PFSK-1 (cell line): ENCODE measurements around the gene PFKP.

ENCODE experiments used
- FOXP2 ChIP-seq: optimal IDR thresholded peaks from 2 replicates; pipeline ENCODE3; 2011; ENCODE audit warnings: borderline replicate concordance, control low read depth, inconsistent platforms; ENCODE audit not compliant: insufficient read depth; ENCODE audit errors: extremely low read length, extremely low read depth
- POLR2AphosphoS5 ChIP-seq: IDR thresholded peaks from 2 replicates; pipeline ENCODE4 v1.6.1; 2012; ENCODE audit warnings: low read depth, mild to moderate bottlenecking, control low read depth, low read length, moderate library complexity
- REST ChIP-seq, 2 experiments: IDR thresholded peaks; 2 replicates each; pipeline versions ENCODE4 v1.6.1 to v1.8.0; 2011 to 2012; ENCODE audit warnings: low read depth in 2 of 2, low read length in 2 of 2, control low read depth in 1 of 2, inconsistent platforms in 1 of 2, mild to moderate bottlenecking in 1 of 2, moderate library complexity in 1 of 2; ENCODE audit not compliant: insufficient read depth in 1 of 2
- SIN3A ChIP-seq: IDR thresholded peaks from 2 replicates; pipeline ENCODE4 v1.6.1; 2012; ENCODE audit warnings: mild to moderate bottlenecking, low read length, moderate library complexity, borderline replicate concordance; ENCODE audit not compliant: insufficient read depth
- TAF1 ChIP-seq: IDR thresholded peaks from 2 replicates; pipeline ENCODE4 v1.6.1; 2012; ENCODE audit warnings: low read length, control low read depth, borderline replicate concordance; ENCODE audit not compliant: insufficient read depth

The PFKP gene

DNA sequence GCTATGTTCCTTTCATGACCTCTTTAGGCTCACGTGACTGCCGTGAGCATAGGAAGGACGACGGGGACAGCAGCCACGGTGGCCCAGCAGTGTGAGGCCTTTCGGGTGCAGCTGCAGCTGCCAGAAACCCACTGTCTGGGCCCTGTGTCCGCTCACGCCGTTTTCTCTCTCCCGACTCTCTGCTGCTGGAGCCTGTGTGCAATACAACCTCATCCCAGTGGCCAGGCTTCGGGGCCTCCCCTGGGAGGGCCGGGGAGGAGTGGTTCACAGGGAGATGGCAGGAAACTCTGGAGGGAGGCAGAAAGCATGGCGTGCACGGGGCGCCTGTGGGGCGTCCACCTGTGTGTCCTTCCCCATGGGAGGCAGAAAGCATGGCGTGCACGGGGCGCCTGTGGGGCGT, 38.6 kb downstream of the PFKP start:
- TF ChIP-seq POLR2AphosphoS5 (no peak; the same call in 1 of the 2 replicates), TAF1 (no peak), SIN3A (no peak), FOXP2 (no peak), REST (IDR thresholded peaks at IDR 0.05; ENCODE audit: insufficient read depth in 1 of 2, low read depth in 2 of 2, low read length in 2 of 2) (no peak)

- no peak for TF ChIP-seq REST (IDR thresholded peaks at IDR 0.05; ENCODE audit: insufficient read depth in 1 of 2, low read depth in 2 of 2, low read length in 2 of 2)
- TF ChIP-seq POLR2AphosphoS5 = no peak
- TF ChIP-seq FOXP2 = no peak
- TF ChIP-seq SIN3A = no peak
- TF ChIP-seq TAF1 = no peak
Measured at GRCh38 chr10:3106928-3107425, 39.6 kb downstream of the PFKP start.

GRCh38 chr10:3107426-3107961, 40.1 kb downstream of the PFKP start:
- no peak for TF ChIP-seq SIN3A
- no peak for TF ChIP-seq FOXP2
- no peak for TF ChIP-seq POLR2AphosphoS5
- no peak for TF ChIP-seq TAF1
- TF ChIP-seq REST (IDR thresholded peaks at IDR 0.05; ENCODE audit: insufficient read depth in 1 of 2, low read depth in 2 of 2, low read length in 2 of 2) = no peak

- no peak for TF ChIP-seq FOXP2
- no peak for TF ChIP-seq SIN3A
- TF ChIP-seq TAF1 = no peak
- no peak for TF ChIP-seq POLR2AphosphoS5
Measured at GRCh38 chr10:3108033-3108432, 40.7 kb downstream of the PFKP start.

DNA sequence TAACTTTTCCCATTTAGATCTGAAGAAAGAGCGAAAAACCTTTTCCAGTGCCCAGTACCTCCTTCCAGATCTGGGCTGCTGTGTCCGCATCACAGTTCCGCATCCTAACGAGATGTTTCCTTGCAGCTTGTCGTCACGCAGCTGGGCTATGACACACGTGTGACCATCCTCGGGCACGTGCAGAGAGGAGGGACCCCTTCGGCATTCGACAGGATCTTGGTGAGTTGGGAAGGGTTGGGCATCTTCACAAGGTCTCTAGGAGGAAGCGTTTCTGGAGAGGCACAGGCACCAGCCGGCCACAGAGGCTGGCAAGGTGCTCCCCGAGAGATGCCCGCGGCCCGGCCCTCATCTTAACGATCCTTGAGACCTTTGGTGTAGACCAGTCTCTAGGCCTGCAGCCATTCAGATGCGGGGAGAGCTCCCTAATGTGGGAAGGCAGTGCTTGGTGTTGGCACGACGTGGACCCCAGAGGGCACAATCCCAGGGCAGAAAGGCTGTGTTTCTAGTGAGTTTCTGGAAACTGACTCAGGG, 41.3 kb downstream of the PFKP start:
- no peak for TF ChIP-seq TAF1
- TF ChIP-seq POLR2AphosphoS5 = no peak
- TF ChIP-seq FOXP2 = no peak
- no peak for TF ChIP-seq REST (IDR thresholded peaks at IDR 0.05; ENCODE audit: insufficient read depth in 1 of 2, low read depth in 2 of 2, low read length in 2 of 2)
- TF ChIP-seq SIN3A = no peak
